Heart right ventricle (tissue), 16 donors: Measurements from ENCODE around the gene BAG5. TPM values are rescaled to one million over a fixed set of nuclear protein-coding genes. Genes with fewer than 3 reads are reported as not detected.
A peak's percentile ranks its signal among the peaks of the same experiment; 100 is the strongest.

ENCODE experiments used
- ATAC-seq, 8 donors: fragments of 200-7000 bp; cut with Tn5 transposase; one replicate each; pipeline ENCODE4 v1.9.1; 2020; ENCODE audit warnings: mild to moderate bottlenecking in 8 of 8, moderate library complexity in 8 of 8, moderate number of reproducible peaks in 1 of 8
- DNase-seq, 2 donors: peaks; one replicate each; pipeline ENCODE4 v3.0.0-alpha.2; 2020
- H3K27ac ChIP-seq, 10 donors: fragments of 200-600 bp; sonication (generic) in 2 of 10; one replicate each; pipeline versions ENCODE4 v1.5.0 to v1.8.0; 2020 to 2022; ENCODE audit warnings: mild to moderate bottlenecking in 3 of 10
- H3K27me3 ChIP-seq, 7 donors: fragments of 200-600 bp; one replicate each; pipeline ENCODE4 v1.8.0; 2021 to 2022; ENCODE audit warnings: mild to moderate bottlenecking in 2 of 7
- H3K36me3 ChIP-seq, 9 donors: fragments of 200-600 bp; sonication (generic) in 1 of 9; one replicate each; pipeline versions ENCODE4 v1.5.0 to v1.8.0; 2020 to 2022; ENCODE audit warnings: mild to moderate bottlenecking in 2 of 9
- H3K4me1 ChIP-seq, 9 donors: fragments of 200-600 bp; sonication (generic) in 1 of 9; one replicate each; pipeline versions ENCODE4 v1.5.0 to v1.8.0; 2020 to 2022; ENCODE audit warnings: mild to moderate bottlenecking in 4 of 9
- H3K4me3 ChIP-seq, 10 donors: fragments of 200-600 bp; sonication (generic) in 2 of 10; one replicate each; pipeline versions ENCODE4 v1.5.0 to v1.8.0; 2020 to 2022; ENCODE audit warnings: mild to moderate bottlenecking in 7 of 10, moderate library complexity in 2 of 10
- H3K9me3 ChIP-seq, 11 donors: fragments of 200-600 bp in 10 of 11; sonication (generic) in 2 of 11; one replicate each; pipeline versions ENCODE4 v1.5.0 to v1.8.0; 2013 to 2022; ENCODE audit warnings: mild to moderate bottlenecking in 2 of 11, control low read depth in 1 of 11, moderate library complexity in 1 of 11
- WGBS, 2 donors: extraction: QIAGEN DNeasy Blood & Tissue Kit; methylation state at CpG; one replicate each; pipeline ENCODE4 v1.1.7; 2013; ENCODE audit warnings: inconsistent platforms in 1 of 2; 5-methylcytosine and 5-hydroxymethylcytosine counted together
- intact Hi-C, 10 donors: fragments of 100-400 bp; cut with DNase I; formaldehyde crosslinking; loops; one replicate each; pipeline versions ENCODE4 v1.11.1 to v1.14.2; 2022
- polyA plus RNA-seq, 2 donors: library from polyadenylated mRNA; stranded (reverse); fragments of 200-250 nt; gene quantifications; one replicate each; pipeline ENCODE4 v1.2.3, GENCODE V29; 2013
- total RNA-seq, 10 donors: library from RNA; stranded (reverse); fragmentation: NEBNext Ultra II Directional in 3 of 10; extraction: Animal tissue kit (Norgen Biotek cat#: 25700) in 3 of 10; gene quantifications; one replicate each; pipeline versions ENCODE4 v1.2.1 to v1.2.4, GENCODE V29; 2021 to 2023
- TF ChIP-seq, protein P1 (sequence below), 9 donors: fragments of 200-600 bp; sonication (generic) in 2 of 9; IDR thresholded peaks; one replicate each; pipeline versions ENCODE4 v1.5.0 to v1.8.0; 2021 to 2022; ENCODE audit warnings: antibody characterized with exemption in 9 of 9, mild to moderate bottlenecking in 5 of 9, moderate library complexity in 1 of 9
- donor health status: Arrhythmogenic right ventricular cardiomyopathy.
- donor health status: ischemic (EF 13 %, LVEDD 7.1; RV severe dilation, severe dysfunction).
- donor health status: healthy with polysubstance abuse.
- donor health status: DM: no; HTN: yes; CAD: no.
- donor health status: DM: no; HTN: no; CAD: no.
- donor health status: ischemic (EF 25% LVEDD 6.9; RV normal size, moderate dysfunction).
- donor health status: ischemic (EF 25% LVEDD 5.7; RV mildly dilated, moderate dysfunction).
- donor health status: healthy.
- donor health status: DM: yes; HTN: yes; CAD: no.
- donor health status: Ischemic cardiomyopathy.
- donor health status: ischemic (EF 35%, LVEDD 5.7; RV mildly dilated, moderate dysfunction).
- donor health status: nonischemic (EF 11% LVEDD 7.7; RV severe dilation, severe dysfunction).
- donor health status: DM: yes; HTN: yes; CAD: no.
- donor health status: PGD.
- donor health status: ischemic (EF 29% LVEDD 5.4; RV normal size, mild dysfunction).
- donor health status: nonischemic (EF 23%, LVEDD 6.1; RV moderate dilation, normal function).

The BAG5 gene
- total and polyA plus RNA-seq, 12 donors = 5.0 to 19.7 (median 15.7) TPM

DNA sequence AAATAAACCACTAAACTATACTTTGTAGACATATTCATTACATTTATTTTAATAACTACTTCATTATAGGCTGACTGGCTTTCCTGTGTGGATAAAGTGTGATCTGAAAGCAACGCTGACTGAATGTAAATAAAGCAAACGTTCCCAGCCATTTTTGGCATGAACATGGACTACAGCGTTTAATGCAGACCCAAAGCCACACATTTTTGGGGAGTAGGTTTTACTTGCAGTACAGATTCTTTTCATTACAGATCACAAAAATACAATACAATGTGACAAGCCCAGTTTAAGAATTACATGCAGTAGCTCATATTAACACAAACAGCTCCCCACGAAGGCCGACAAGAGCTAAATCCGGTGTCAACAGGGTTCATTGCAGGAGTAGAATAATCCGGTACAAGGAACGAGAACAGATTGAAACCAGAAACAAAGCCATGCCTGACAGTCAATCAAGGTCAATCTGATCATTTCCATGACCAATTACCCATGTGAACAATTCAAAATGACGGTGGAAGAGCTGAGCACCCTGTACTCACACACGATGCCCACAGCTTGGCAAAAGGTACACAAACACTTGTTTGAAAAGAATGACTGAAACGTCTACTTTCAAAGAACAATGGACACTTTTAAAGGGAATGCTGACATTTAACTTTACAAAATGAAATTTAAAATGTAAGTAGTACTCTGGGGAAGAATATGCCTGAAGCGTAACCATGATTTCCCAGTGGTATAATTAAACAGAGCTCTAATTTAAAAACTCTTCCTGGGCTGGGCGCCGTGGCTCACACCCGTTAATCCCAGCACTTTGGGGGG lies 5.3 kb downstream of the BAG5 start:
- Histone ChIP-seq H3K27ac (peak overlapping the region in 7 of 10 donors; percentile 18 to 93 (median 38)), H3K9me3 (no peaks in the 10 kb centered on the region), H3K4me1 (peaks cover 10 to 96% (median 74%) of the 10 kb centered on the region in 9 donors), H3K4me3 (no peak overlapping the region), H3K27me3 (no peaks in the 10 kb centered on the region), H3K36me3 (peaks cover 0 to 49% (median 17%) of the 10 kb centered on the region in 9 donors)
- DNase-seq (no peak), ATAC-seq (no peak)
- 63 to 65% methylated on average over 15 of the region's 15 CpGs for WGBS, 2 donors
- TF ChIP-seq, protein P1, sequence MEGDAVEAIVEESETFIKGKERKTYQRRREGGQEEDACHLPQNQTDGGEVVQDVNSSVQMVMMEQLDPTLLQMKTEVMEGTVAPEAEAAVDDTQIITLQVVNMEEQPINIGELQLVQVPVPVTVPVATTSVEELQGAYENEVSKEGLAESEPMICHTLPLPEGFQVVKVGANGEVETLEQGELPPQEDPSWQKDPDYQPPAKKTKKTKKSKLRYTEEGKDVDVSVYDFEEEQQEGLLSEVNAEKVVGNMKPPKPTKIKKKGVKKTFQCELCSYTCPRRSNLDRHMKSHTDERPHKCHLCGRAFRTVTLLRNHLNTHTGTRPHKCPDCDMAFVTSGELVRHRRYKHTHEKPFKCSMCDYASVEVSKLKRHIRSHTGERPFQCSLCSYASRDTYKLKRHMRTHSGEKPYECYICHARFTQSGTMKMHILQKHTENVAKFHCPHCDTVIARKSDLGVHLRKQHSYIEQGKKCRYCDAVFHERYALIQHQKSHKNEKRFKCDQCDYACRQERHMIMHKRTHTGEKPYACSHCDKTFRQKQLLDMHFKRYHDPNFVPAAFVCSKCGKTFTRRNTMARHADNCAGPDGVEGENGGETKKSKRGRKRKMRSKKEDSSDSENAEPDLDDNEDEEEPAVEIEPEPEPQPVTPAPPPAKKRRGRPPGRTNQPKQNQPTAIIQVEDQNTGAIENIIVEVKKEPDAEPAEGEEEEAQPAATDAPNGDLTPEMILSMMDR (IDR thresholded peaks at IDR 0.05) = no peak
- intact Hi-C loops = no loop called here

DNA sequence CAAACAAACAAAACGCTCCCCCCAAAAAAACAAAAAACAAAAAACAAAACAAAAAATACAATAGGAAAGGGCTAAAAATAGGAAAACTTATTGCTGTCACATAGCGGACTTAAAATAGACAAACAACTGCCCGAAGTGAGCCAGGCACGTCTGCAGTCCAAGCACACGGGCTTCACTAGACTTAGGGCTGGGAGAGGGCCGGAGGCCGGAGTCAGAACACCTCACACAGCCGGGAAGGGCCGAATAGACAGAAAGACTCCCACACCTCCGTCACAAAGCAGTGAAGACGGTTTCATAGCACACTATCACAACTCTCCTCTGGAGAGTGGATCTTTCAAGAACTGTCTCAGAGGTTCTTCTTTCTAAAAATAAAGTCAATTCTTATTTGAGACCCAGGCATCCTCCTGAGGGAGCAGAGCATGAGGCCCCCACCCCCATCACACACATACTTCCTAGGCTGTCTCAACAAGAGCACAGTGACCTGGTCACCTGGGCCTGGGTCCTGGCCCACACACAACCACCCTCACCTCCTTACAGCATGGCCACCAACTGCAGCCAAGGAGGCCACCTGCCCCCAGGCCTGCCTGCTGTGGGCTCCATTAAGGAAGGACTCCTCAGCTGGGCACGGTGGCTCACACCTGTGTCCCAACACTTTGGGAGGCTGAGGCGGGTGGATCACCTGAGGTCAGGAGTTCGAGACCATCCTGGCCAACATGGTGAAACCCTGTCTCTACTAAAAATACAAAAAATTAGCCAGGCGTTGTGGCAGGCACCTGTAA lies 6.7 kb downstream of the BAG5 start:
- Histone ChIP-seq H3K9me3 (no peaks in the 10 kb centered on the region), H3K27ac (peak overlapping the region; percentile 12 to 95 (median 85)), H3K4me3 (no peak overlapping the region), H3K4me1 (peaks cover 24 to 98% (median 78%) of the 10 kb centered on the region in 9 donors), H3K27me3 (no peaks in the 10 kb centered on the region), H3K36me3 (peaks cover 0 to 49% (median 17%) of the 10 kb centered on the region in 9 donors)
- DNase-seq (peak in 1 of 2 donors; percentile 18), ATAC-seq (no peak)
- intact Hi-C loops = no loop called here
- TF ChIP-seq, protein P1 (IDR thresholded peaks at IDR 0.05) = no peak
- WGBS, 2 donors = 57 to 69% methylated on average over 15 of the region's 15 CpGs

DNA sequence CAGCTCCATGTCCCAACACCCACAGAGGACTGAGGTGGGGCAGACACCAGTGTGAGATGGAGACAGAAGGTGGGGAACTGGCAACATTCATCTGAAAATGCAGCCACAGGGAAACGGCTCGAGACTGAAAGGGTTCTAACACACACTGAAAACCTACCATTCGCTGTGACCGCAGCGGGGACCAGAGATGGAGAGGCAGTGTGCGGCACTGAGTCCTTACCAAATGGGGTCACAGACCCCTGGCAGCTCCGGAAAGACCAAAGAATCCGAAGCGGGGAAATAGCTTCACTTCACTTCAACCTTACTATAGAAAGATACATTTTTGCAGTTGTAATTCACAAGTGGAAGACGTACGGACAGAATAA lies 9.6 kb downstream of the BAG5 start:
- H3K27ac ChIP-seq = peak overlapping the region; percentile 63 to 95 (median 88)
- WGBS, 2 donors = 93 to 95% methylated on average over 11 of the region's 11 CpGs
- ATAC-seq (no peak), DNase-seq (no peak)
- peaks cover 0 to 20% (median 0%) of the 10 kb centered on the region in 9 donors for H3K36me3 ChIP-seq
- TF ChIP-seq, protein P1 (IDR thresholded peaks at IDR 0.05) = no peak
- no peaks in the 10 kb centered on the region for H3K27me3 ChIP-seq
- intact Hi-C loops = loop anchor here in 1 of 10 donors (5.0 kb wide), 1 partner anchor 51 kb away; no protein-coding TSS in a partner anchor
- H3K9me3 ChIP-seq = no peaks in the 10 kb centered on the region
- H3K4me3 ChIP-seq = peak overlapping the region in 1 of 10 donors; percentile 12
- H3K4me1 ChIP-seq = peaks cover 30 to 96% (median 69%) of the 10 kb centered on the region in 9 donors
